Gastrocnemius medialis (tissue), 4 donors: Measurements from ENCODE around the gene GMEB2.

ENCODE experiments used
- POLR2A ChIP-seq, 2 donors: fragments of 450-650 bp; IDR thresholded peaks; one replicate each; pipeline ENCODE4 v1.6.1; 2017; ENCODE audit warnings: antibody characterized with exemption in 2 of 2, mild to moderate bottlenecking in 2 of 2, moderate library complexity in 2 of 2
- TF ChIP-seq, protein P1 (sequence below), 5 experiments: fragments of 450-650 bp in 3 of 5; fragments of 200-600 bp in 2 of 5; sonication (generic) in 2 of 5; IDR thresholded peaks in 4 of 5; conservative IDR thresholded peaks in 1 of 5; 1 replicate in 4 of 5; 2 replicates in 1 of 5; pipeline ENCODE4 v1.5.1; 2016 to 2019; ENCODE audit warnings: antibody characterized with exemption in 5 of 5, mild to moderate bottlenecking in 3 of 5, moderate library complexity in 3 of 5

DNA sequence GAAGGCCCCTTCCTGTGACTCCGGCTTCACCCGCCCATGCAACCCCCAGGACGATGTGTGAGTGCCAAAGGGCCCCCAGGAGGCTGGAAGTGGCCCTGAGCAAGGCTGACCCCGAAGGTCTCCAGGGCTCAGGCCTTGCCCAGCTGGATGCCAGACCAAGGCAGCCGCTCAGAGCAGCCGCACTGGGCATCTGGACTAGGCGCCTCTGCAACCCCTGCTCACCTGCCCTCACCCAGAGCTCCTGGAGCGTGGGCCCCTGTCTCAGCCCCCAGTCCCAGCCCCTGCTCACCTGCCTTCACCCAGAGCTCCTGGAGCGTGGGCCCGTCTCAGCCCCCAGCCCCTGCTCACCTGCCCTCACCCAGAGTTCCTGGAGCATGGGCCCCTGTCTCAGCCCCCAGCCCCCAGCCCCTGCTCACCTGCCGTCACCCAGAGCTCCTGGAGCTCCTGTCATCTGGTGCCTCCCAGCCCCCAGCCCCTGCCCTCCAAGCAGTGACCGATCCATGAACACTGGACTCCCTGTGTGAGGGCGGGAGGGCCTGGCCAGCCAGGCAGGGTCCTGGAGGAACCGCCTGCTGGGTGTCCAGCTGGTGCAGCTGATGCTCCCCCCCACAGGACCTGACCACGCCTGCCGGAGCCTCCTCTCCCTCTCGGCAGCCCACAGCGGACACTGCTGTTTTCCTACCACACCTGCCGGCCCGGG lies 80.5 kb downstream of the GMEB2 start:
- TF ChIP-seq, protein P1, sequence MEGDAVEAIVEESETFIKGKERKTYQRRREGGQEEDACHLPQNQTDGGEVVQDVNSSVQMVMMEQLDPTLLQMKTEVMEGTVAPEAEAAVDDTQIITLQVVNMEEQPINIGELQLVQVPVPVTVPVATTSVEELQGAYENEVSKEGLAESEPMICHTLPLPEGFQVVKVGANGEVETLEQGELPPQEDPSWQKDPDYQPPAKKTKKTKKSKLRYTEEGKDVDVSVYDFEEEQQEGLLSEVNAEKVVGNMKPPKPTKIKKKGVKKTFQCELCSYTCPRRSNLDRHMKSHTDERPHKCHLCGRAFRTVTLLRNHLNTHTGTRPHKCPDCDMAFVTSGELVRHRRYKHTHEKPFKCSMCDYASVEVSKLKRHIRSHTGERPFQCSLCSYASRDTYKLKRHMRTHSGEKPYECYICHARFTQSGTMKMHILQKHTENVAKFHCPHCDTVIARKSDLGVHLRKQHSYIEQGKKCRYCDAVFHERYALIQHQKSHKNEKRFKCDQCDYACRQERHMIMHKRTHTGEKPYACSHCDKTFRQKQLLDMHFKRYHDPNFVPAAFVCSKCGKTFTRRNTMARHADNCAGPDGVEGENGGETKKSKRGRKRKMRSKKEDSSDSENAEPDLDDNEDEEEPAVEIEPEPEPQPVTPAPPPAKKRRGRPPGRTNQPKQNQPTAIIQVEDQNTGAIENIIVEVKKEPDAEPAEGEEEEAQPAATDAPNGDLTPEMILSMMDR (IDR thresholded peaks at IDR 0.05 in 4 of 5, conservative IDR thresholded peaks at IDR 0.05 in 1 of 5): no peak
- TF ChIP-seq POLR2A (IDR thresholded peaks at IDR 0.05): no peak
